ENCODE data around the gene MED16.

MED16 gene

DNA sequence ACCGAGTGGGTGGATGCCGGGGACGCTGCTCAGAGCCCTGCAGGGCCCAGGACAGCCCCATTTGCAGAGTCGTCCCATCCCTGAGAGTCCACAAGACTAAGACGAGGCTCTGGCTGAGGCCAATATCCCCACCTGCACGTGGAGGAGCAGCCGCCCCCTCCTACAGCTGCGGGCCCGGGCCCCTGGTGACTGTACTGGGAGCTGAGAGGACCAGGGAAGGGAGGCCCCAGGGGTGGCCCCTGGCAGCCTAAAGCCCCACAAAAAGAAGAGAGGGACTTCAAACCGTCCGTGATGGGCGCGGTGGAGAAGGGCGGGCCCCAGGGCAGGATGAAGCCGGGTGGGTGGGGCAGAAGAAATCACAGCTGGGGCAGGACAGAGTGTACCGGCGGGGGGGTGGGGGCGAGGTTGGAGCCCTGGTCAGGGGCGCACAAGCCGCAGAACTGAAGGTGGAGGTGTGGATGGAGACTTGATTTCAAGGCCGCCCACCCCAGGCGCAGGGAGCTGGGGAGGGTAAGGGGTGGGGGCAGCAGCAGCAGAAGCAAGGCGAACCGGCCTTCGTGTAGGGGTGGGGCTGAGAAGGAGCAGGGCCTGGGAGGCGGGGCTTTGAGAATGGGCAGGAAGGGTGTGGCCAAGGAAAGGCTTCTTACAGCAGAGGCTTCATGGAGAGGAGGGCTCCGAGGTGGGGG, 20.6 kb downstream of the MED16 start:
- WGBS (ENCODE audit: extremely low coverage, insufficient coverage, insufficient read length) = no CpG with 5 or more reads among the region's 27 CpGs

DNA sequence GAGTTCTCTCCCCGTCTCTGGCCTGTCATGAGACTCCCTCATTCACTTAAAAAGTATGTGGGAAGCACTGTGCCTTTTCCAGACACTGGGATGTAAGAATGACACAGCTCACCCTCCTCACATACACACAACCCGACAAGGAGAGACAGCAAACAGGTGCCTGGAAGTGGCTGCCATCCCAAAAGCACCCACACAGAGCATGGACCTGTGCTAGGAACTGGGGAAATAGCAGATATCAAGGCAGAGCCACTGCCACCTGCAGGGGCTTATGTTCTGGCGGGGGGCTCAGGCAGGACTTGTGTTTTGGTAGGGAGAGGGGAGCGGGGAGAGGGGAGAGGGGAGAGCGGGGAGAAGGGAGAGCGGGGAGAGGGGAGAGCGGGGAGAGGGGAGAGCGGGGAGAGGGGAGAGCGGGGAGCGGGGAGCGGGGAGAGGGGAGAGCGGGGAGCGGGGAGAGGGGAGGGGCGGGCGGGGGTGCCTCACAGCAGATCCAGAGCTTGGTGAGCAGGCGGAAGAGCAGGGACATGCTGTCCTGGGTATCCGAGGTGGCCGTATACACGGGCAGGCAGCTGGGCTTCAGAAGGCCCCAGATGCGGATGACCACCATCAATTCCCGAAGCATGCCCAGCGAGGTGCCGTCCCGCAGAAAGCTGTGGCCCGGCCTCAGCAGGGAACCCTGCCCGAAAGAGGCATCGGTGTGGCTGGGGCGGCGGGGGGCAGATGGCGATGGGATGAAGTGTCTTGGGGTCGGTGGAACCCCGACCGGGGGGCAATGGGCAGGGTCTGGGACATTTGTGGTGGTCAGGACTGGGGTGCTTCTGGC, 21.3 kb downstream of the MED16 start:
- Histone ChIP-seq H2AK5ac (ENCODE audit: low read length) (no peak overlapping the region), H3K79me1 (ENCODE audit: low read length) (peaks cover 5% of the 10 kb centered on the region), H2AFZ (ENCODE audit: insufficient read depth, low read length, poor library complexity) (no peak overlapping the region), H3K27me3 (ENCODE audit: insufficient read depth, low read length) (no peaks in the 10 kb centered on the region), H3K9ac (ENCODE audit: low read length) (no peak overlapping the region), H3K4me2 (ENCODE audit: low read length) (no peak overlapping the region), H2BK5ac (ENCODE audit: low read depth, low read length, poor library complexity) (no peak overlapping the region), H3K4me3 (ENCODE audit: low read depth, low read length) (no peak overlapping the region), H4K8ac (ENCODE audit: low read depth, low read length) (no peak overlapping the region), H3K36me3 (ENCODE audit: control insufficient read depth in 1 of 2, insufficient read depth in 2 of 2, low read length in 2 of 2) (peaks cover 58 to 59% of the 10 kb centered on the region in 2 experiments), H3K14ac (ENCODE audit: low read length) (no peak overlapping the region), H3K18ac (ENCODE audit: low read length) (no peak overlapping the region), H3K9me3 (ENCODE audit: insufficient read depth, low read depth, low read length) (no peaks in the 10 kb centered on the region), H3K4me1 (ENCODE audit: control insufficient read depth in 1 of 2, insufficient read depth in 2 of 2, low read length in 2 of 2) (peaks cover 13 to 16% of the 10 kb centered on the region in 2 experiments), H3K23ac (ENCODE audit: low read length) (no peak overlapping the region), H3K79me2 (ENCODE audit: control insufficient read depth, insufficient read depth, low read length, poor library complexity) (peaks cover 4% of the 10 kb centered on the region), H4K12ac (ENCODE audit: low read depth, low read length) (no peak overlapping the region), H2BK120ac (ENCODE audit: insufficient read depth, low read length, poor library complexity) (no peak overlapping the region), H2BK12ac (ENCODE audit: low read length) (no peak overlapping the region), H3K4ac (ENCODE audit: low read depth, low read length) (no peak overlapping the region), H4K91ac (ENCODE audit: low read depth, low read length) (no peak overlapping the region), H3K27ac (ENCODE audit: low read depth, low read length) (no peak overlapping the region)
- no CpG with 5 or more reads among the region's 33 CpGs for WGBS (ENCODE audit: extremely low coverage, insufficient coverage, insufficient read length)
- DNase-seq = no peak

More for the DNA sequence above, 20.6 kb downstream of the MED16 start:
- Histone ChIP-seq H2BK120ac (ENCODE audit: insufficient read depth, low read length, poor library complexity) (no peak overlapping the region), H3K4ac (ENCODE audit: low read depth, low read length) (no peak overlapping the region), H3K4me2 (ENCODE audit: low read length) (no peak overlapping the region), H3K27me3 (ENCODE audit: insufficient read depth, low read length) (no peaks in the 10 kb centered on the region), H3K9ac (ENCODE audit: low read length) (no peak overlapping the region), H4K91ac (ENCODE audit: low read depth, low read length) (no peak overlapping the region), H2BK12ac (ENCODE audit: low read length) (no peak overlapping the region), H2AFZ (ENCODE audit: insufficient read depth, low read length, poor library complexity) (no peak overlapping the region), H3K36me3 (ENCODE audit: control insufficient read depth in 1 of 2, insufficient read depth in 2 of 2, low read length in 2 of 2) (peaks cover 63 to 64% of the 10 kb centered on the region in 2 experiments), H3K27ac (ENCODE audit: low read depth, low read length) (no peak overlapping the region), H3K79me2 (ENCODE audit: control insufficient read depth, insufficient read depth, low read length, poor library complexity) (peaks cover 4% of the 10 kb centered on the region), H4K12ac (ENCODE audit: low read depth, low read length) (no peak overlapping the region), H3K23ac (ENCODE audit: low read length) (no peak overlapping the region), H2BK5ac (ENCODE audit: low read depth, low read length, poor library complexity) (no peak overlapping the region), H3K4me3 (ENCODE audit: low read depth, low read length) (no peak overlapping the region), H2AK5ac (ENCODE audit: low read length) (no peak overlapping the region), H3K18ac (ENCODE audit: low read length) (no peak overlapping the region), H3K9me3 (ENCODE audit: insufficient read depth, low read depth, low read length) (no peaks in the 10 kb centered on the region), H4K8ac (ENCODE audit: low read depth, low read length) (no peak overlapping the region), H3K4me1 (ENCODE audit: control insufficient read depth in 1 of 2, insufficient read depth in 2 of 2, low read length in 2 of 2) (peaks cover 13 to 16% of the 10 kb centered on the region in 2 experiments), H3K79me1 (ENCODE audit: low read length) (peaks cover 5% of the 10 kb centered on the region), H3K14ac (ENCODE audit: low read length) (no peak overlapping the region)
- DNase-seq = peak in 1 of 2 donors; percentile 65

DNA sequence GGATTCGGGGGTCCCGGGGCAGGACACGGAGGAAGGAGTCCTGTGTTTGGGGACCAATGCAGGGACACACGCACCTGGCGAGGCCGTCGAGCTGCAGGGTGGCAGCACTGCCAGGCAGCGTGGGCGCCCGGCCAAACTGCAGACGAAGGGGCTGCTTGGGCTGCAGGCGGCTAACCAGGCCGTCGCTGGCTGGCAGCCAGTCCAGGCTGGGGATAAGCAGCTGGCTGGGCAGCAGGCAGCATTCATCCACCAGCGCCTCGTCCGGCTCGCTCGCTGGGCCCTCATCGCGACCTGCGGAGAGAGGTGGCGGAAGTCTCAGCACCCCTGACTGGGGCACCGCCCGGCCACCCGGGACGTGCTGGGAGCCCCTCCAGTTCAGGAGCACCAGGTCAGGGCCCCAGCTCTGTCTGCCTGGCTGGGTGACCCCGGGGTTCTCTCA, 22.0 kb downstream of the MED16 start:
- Histone ChIP-seq H2BK120ac (ENCODE audit: insufficient read depth, low read length, poor library complexity) (no peak overlapping the region), H2BK12ac (ENCODE audit: low read length) (no peak overlapping the region), H2AFZ (ENCODE audit: insufficient read depth, low read length, poor library complexity) (no peak overlapping the region), H3K9me3 (ENCODE audit: insufficient read depth, low read depth, low read length) (no peaks in the 10 kb centered on the region), H3K4ac (ENCODE audit: low read depth, low read length) (no peak overlapping the region), H4K12ac (ENCODE audit: low read depth, low read length) (no peak overlapping the region), H3K27me3 (ENCODE audit: insufficient read depth, low read length) (no peaks in the 10 kb centered on the region), H3K9ac (ENCODE audit: low read length) (no peak overlapping the region), H4K91ac (ENCODE audit: low read depth, low read length) (no peak overlapping the region), H3K14ac (ENCODE audit: low read length) (no peak overlapping the region), H2AK5ac (ENCODE audit: low read length) (no peak overlapping the region), H3K27ac (ENCODE audit: low read depth, low read length) (no peak overlapping the region), H3K23ac (ENCODE audit: low read length) (no peak overlapping the region), H3K79me2 (ENCODE audit: control insufficient read depth, insufficient read depth, low read length, poor library complexity) (peaks cover 4% of the 10 kb centered on the region), H2BK5ac (ENCODE audit: low read depth, low read length, poor library complexity) (no peak overlapping the region), H3K18ac (ENCODE audit: low read length) (no peak overlapping the region), H3K4me3 (ENCODE audit: low read depth, low read length) (no peak overlapping the region), H4K8ac (ENCODE audit: low read depth, low read length) (no peak overlapping the region), H3K79me1 (ENCODE audit: low read length) (peaks cover 5% of the 10 kb centered on the region), H3K36me3 (ENCODE audit: control insufficient read depth in 1 of 2, insufficient read depth in 2 of 2, low read length in 2 of 2) (peaks cover 52 to 53% of the 10 kb centered on the region in 2 experiments), H3K4me2 (ENCODE audit: low read length) (no peak overlapping the region), H3K4me1 (ENCODE audit: control insufficient read depth in 1 of 2, insufficient read depth in 2 of 2, low read length in 2 of 2) (peaks cover 13 to 16% of the 10 kb centered on the region in 2 experiments)
- DNase-seq = no peak
- WGBS (ENCODE audit: extremely low coverage, insufficient coverage, insufficient read length) = no CpG with 5 or more reads among the region's 28 CpGs

DNA sequence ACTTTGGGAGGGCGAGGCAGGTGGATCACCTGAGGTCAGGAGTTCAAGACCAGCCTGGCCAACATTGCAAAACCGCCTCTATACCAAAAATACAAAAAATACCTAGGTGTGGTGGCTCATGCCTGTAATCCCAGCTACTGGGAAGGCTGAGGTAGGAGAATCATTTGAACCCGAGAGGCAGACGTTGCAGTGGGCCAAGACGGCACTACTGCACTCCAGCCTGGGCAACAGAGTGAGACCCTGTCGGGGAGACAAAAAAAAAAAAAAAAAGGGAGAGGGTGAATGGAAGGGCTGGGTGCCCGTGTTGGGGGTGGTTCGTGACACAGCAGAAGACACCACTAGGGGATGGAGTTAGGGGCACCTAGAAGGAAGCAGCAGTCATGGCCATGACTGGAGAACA, 22.7 kb downstream of the MED16 start:
- no CpG with 5 or more reads among the region's 8 CpGs for WGBS (ENCODE audit: extremely low coverage, insufficient coverage, insufficient read length)
- no peak overlapping the region for H4K91ac ChIP-seq (ENCODE audit: low read depth, low read length)

More for the DNA sequence above, 22.7 kb downstream of the MED16 start:
- H3K9me3 ChIP-seq (ENCODE audit: insufficient read depth, low read depth, low read length) = no peaks in the 10 kb centered on the region
- no peak overlapping the region for H3K4me3 ChIP-seq (ENCODE audit: low read depth, low read length)
- peaks cover 5% of the 10 kb centered on the region for H3K79me1 ChIP-seq (ENCODE audit: low read length)
- no peak overlapping the region for H3K14ac ChIP-seq (ENCODE audit: low read length)
- H2BK120ac ChIP-seq (ENCODE audit: insufficient read depth, low read length, poor library complexity) = no peak overlapping the region
- peaks cover 45 to 46% of the 10 kb centered on the region in 2 experiments for H3K36me3 ChIP-seq (ENCODE audit: control insufficient read depth in 1 of 2, insufficient read depth in 2 of 2, low read length in 2 of 2)
- no peak overlapping the region for H3K9ac ChIP-seq (ENCODE audit: low read length)
- H3K4ac ChIP-seq (ENCODE audit: low read depth, low read length) = no peak overlapping the region
- no peak overlapping the region for H3K18ac ChIP-seq (ENCODE audit: low read length)
- no peak overlapping the region for H2BK12ac ChIP-seq (ENCODE audit: low read length)
- no peak overlapping the region for H3K4me2 ChIP-seq (ENCODE audit: low read length)
- H3K79me2 ChIP-seq (ENCODE audit: control insufficient read depth, insufficient read depth, low read length, poor library complexity) = peaks cover 4% of the 10 kb centered on the region
- no peak overlapping the region for H3K23ac ChIP-seq (ENCODE audit: low read length)
- H2AK5ac ChIP-seq (ENCODE audit: low read length) = no peak overlapping the region
- DNase-seq = no peak
- H2AFZ ChIP-seq (ENCODE audit: insufficient read depth, low read length, poor library complexity) = no peak overlapping the region
- peaks cover 13 to 16% of the 10 kb centered on the region in 2 experiments for H3K4me1 ChIP-seq (ENCODE audit: control insufficient read depth in 1 of 2, insufficient read depth in 2 of 2, low read length in 2 of 2)
- no peaks in the 10 kb centered on the region for H3K27me3 ChIP-seq (ENCODE audit: insufficient read depth, low read length)
- H3K27ac ChIP-seq (ENCODE audit: low read depth, low read length) = no peak overlapping the region
- H4K12ac ChIP-seq (ENCODE audit: low read depth, low read length) = no peak overlapping the region
- no peak overlapping the region for H4K8ac ChIP-seq (ENCODE audit: low read depth, low read length)
- H2BK5ac ChIP-seq (ENCODE audit: low read depth, low read length, poor library complexity) = no peak overlapping the region
